GM21825 (cell line): ENCODE measurements around the gene THAP5.
A peak's percentile ranks its signal among the peaks of the same experiment; 100 is the strongest.

Source experiments
- ATAC-seq: cut with Tn5 transposase; IDR thresholded peaks from one replicate; pipeline ENCODE4 v1.9.1; 2021; ENCODE audit warnings: mild to moderate bottlenecking, moderate library complexity; ENCODE audit not compliant: unreplicated experiment

Gene THAP5

DNA sequence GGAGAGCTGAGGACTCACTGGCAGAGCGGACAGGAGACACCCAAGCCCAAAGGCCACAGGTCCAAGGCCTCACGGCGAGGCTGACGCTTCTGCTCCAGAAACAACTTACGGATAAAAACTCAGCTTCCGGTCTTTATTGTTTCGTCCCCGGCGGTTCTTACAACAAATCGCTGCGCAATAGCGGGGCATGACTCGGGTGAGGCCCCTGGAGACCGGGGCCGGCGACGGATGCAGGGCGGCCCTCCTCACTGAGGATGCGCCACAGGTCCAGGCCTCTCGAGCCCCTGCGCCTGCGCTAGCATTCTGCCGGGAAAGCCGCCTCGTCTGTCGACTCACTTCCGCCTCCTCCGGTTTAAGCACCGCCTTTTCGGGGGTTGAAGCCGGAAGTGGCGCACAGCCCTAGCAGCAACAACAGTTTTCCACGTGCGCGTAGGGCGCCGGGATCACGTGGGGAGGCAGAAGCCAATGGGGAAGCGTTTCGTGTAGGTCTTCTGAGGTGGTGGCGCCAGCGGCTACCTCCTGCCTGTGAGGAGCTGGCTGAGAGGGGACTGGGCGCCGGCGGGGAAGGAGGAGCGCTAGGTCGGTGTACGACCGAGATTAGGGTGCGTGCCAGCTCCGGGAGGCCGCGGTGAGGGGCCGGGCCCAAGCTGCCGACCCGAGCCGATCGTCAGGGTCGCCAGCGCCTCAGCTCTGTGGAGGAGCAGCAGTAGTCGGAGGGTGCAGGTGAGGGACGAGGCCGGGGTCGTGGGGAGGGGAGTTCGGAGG lies at the start of gene THAP5, which contains the start of gene DNAJB9:
TSS of gene THAP5 (minus strand) at position 326 of the 765 bp plus-strand sequence. CDS start at position 189, 137 bp downstream.
TSS of gene DNAJB9 (plus strand) at position 494 of the 765 bp plus-strand sequence. CDS start 1,853 bp downstream, outside the sequence.
- peak; percentile 95 for ATAC-seq

GRCh38 chr7:108618056-108618455 lies 48.5 kb upstream of the THAP5 start:
- no peak for ATAC-seq

DNA sequence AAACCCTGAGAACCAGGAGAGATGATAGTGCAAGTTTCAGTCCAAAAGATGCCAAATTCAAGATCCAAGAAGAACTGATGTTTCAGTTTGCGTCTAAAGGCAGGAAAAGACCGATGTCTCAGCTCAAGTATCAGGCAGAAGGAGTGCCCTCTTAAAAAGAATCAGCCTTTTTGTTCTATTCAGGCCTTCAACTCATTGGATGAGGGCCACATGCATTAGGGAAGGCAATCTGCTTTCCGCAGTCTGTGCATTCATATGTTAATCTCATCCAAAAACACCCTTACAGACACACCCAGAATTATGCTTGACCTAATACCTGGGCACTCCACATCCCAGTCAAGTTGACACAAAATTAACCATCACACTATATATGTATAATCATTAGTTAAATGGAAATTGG lies 45.4 kb upstream of the THAP5 start:
- no peak for ATAC-seq

GRCh38 chr7:108613949-108614381 lies 44.5 kb upstream of the THAP5 start:
- ATAC-seq: no peak

GRCh38 chr7:108613147-108613948 lies 43.8 kb upstream of the THAP5 start:
- no peak for ATAC-seq

DNA sequence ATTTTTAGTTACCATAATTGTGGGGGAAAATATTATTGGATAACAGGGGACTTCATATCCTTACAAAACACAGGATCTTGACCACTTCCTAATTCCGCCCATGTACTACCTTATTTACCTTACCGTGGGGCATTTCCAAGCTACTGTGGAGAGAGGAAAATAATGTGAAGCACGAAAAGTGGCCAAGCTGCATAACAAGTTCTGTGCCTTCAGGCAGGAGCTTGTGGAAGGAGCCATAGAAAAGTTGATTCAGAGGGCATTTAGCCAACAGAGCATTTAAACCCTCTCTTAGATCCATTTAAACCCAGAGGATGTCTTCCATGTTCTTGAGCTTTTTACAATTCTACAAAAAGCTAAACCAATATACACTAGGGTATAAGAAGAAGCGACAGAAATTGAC lies 41.8 kb upstream of the THAP5 start:
- no peak for ATAC-seq

GRCh38 chr7:108609643-108610042 lies 40.1 kb upstream of the THAP5 start:
- no peak for ATAC-seq

DNA sequence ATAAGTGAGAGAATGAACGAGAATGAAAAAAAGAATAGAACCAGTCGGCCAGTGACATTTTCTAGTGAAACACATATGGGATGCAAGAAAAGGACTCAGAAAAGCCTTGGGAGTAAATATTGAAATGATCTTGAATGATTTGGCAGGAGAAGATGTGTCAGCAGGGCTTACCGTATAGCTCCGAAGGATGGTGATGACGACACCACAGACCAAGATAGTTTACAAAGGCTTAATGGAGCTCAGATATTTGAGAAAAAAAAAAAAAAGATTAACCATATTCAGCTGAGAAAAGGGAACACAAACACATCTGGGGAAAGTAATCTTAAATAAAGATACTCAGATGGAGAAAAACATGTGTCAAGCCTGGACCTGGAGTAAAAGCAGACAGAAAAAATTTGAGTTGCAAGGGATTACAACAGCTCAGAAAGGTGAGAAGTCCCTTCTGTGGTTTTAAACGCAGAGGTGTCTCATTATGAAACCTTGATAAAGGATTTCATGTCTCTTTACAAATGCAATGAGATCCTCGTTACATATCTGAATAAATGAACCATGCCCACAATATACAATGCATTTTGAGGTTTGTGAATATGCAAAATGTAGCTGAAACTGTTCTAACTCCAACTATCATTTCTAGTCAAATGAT lies 36.2 kb upstream of the THAP5 start:
- ATAC-seq: no peak

DNA sequence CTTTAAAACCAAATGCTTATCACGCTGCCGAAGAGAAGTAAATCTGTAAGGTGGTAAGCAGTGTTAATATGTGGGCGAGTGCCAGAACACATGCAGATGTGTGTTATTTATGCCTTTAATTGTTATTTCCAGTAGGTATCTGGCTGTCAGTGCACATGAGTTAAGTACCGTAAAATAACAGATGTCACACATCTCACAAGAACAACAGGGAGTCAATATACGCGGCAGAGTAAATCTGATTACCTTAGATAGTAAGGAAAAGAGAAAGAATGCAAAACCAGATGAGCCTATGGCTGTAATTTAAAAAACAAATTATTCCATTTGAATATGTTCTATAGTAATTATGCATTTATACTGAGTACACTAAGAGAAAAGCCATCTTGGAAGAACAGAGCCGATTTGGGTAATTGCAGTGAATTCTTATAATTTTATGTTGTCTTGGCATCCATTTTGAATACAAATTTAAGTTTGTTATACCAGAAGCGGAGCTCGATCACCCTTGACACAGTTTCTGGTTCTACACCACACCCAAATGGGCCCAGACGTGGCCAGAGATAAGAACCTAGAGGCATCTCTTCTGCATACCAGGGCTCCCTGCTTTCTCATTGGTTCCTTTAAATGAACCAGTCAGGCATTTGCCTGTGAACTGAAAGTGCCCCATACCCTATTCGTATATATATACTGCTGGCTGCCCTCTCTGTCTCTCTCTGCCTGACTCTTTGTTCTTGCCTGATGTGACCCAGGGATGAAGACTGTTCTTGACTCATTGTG lies 35.0 kb upstream of the THAP5 start:
- ATAC-seq: no peak

DNA sequence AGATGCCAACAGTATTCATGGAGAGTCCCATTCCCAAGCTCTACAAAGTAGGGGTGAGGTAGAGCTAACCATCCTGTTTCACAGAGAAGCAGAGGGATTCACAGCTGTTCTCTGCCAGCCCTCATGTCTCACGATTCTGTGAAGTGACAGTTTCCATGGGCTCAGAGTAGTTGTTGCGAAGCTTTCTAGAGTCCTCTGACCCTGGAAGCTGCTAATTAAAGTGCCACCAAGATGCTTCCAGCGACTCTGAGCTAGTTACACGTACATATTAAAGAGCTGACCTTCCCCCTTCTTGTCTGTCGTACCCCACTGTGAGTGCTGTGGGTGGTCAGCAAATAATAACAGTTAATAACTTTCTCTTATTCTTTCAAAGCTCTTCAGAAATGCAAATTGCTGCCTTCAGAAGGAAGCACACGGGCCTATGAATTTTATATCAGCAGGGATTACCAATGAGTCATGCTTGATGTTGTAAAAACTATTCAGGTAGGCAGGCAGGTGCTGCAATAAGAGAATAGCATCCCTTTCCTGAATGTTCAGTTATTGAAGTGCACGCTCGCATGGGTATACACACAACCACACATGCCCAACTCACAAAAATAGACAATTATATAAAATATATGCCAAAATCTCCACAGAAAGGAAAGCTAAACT lies 34.3 kb upstream of the THAP5 start:
- no peak for ATAC-seq

DNA sequence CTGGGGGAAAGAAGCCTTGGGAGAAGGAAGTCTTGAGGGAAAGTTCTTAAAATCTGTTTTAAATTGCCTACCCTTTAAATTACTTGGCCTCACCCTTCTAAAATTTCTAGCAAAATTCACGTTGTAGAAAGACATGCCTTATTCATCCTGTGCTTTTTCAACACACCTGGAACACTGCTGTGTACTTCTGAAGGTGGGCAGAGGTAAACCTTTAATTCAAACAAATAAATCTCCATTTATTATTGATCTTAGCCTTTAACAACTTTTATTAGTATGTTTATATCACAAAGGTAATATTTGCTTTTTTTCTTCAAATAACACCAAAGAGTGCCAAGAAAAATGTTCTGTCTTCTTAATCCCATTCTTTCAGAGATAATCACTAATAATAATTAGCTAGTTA lies 30.9 kb upstream of the THAP5 start:
- ATAC-seq: no peak

GRCh38 chr7:108598914-108599580 lies 29.5 kb upstream of the THAP5 start:
- no peak for ATAC-seq

DNA sequence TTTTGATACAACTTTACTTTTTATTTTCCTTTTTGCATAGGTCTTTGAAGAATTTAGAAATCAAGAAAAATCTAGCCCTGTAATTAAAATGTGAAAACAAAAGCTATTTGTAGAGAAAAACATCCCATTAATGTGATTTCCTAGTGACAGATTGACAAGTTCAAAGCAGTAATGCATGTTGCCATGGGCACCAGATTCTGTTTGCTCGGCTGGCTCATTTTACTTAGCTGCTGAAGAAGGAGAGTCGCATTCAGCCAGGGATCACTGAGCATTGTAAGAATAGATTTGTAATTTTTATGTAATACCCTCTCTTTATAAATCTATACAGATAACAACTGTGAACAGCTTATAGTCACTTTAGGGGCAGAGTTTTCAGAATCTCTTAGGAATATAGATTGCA lies 28.6 kb upstream of the THAP5 start:
- no peak for ATAC-seq

- ATAC-seq: no peak
These were observed 27.1 kb upstream of the THAP5 start for GRCh38 chr7:108596560-108596959.

DNA sequence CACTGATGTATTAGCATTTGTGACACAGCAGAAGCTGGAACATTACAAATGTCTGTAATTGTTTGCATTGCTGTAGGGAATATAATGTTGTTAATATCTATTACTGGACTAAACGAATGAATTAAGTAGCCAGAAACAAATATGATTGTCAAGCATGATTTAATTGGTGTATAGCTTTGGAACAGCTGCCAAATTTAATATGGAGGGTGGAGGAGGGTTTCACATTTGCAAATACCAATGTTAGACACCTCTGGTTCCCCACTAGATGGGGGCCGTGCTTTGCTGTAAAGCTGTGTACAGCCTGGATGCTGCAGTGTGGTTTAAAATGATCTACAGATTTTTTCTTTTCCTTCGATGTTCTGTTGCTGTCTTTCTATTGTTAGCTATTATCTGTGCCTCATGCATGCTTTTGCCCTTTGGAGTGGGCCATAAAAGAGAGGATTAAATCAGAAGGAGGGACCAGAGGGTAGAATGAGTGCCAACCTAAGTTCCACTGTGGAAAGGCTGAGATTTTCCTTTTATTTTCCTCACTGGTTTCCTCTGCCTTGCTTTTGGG lies 23.2 kb upstream of the THAP5 start:
- no peak for ATAC-seq

DNA sequence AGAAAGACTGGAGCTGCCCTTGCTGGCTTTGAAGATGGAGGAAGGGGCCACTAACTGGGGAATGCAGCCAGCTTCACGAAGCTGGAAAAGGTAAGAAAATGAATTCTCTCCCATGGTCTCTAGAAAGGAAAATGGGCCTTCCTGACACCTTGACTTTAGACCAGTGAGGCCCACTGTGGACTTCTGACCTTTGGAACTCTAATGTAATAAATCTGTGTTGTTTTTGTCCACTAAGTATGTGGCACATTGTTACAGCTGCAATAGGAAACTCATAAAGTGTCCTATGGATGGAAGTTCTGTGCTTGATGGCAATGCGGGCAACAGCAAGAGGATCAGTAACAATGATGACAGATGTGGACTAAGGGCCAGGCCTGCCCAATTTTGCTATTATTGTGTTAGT lies 21.1 kb upstream of the THAP5 start:
- ATAC-seq: no peak

GRCh38 chr7:108589874-108590273 lies 20.4 kb upstream of the THAP5 start:
- ATAC-seq: no peak

DNA sequence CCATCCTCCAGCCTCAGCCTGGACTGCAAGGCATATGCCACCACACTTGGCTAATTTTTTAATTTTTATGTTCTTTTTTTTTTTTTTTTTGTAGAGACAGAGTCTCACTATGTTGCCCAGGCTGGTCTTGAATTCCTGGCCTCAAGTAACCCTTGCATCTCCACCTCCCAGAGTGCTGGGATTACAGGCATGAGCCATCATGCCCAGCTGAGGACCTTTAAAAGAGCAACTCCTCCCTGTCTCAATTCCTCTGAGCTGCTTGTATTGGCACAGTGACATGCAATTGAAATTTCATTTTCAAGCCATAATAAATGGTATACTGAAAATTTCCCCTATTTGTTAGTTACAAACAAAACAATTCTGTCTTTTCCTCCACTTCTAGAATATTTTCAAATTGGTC lies 19.7 kb upstream of the THAP5 start:
- ATAC-seq: no peak

DNA sequence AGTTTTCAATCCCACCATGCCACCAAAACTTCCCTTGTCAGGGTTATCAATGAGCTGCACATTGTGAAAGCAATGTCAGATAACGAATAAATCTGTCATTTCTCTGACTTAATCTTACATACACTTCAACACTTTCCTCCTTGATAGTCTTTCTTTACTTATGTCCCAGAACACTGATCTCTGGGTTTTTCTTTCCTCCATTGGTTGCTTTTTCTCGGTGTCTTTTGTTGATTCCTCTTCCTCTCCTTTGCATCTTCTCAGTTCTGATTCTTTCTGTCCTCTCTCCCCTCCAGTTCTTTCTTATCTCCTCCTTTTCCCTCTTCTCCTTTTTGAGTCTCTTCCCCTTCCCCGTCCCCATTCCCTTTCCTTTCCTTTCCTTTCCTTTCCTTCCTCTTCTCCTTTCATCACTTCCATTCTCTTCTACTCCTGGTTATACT lies 16.8 kb upstream of the THAP5 start:
- no peak for ATAC-seq
